DMS153 (cell line): Measurements from ENCODE around the gene ABHD16A.
A peak's percentile ranks its signal among the peaks of the same experiment; 100 is the strongest.

Experiments
- DNase-seq: peaks from one replicate; lab custom pipeline; 2025; lab: John Stamatoyannopoulos, UW

Gene ABHD16A

DNA sequence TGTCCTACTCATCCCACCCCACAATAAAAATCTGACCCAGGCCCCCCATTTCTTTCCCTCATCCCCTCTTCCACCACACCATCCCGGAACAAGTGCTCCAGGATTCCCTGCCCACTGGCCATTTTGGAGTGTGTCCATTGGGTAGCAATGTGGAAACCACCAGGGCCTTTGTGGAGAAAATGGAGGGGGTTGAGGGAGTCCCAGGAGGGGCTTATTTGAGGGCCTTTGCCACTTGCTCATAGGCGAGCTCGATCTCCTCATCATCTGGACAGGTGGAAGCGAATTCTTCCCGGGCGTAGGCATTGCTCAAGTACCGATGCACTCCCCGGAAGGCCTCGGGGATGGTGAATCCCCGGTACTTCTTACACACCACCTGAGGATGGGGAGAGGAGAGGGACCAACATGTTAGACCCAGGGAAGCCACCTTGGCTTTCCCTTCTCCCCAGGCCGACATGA lies 27.5 kb upstream of the ABHD16A start:
- no peak for DNase-seq

DNA sequence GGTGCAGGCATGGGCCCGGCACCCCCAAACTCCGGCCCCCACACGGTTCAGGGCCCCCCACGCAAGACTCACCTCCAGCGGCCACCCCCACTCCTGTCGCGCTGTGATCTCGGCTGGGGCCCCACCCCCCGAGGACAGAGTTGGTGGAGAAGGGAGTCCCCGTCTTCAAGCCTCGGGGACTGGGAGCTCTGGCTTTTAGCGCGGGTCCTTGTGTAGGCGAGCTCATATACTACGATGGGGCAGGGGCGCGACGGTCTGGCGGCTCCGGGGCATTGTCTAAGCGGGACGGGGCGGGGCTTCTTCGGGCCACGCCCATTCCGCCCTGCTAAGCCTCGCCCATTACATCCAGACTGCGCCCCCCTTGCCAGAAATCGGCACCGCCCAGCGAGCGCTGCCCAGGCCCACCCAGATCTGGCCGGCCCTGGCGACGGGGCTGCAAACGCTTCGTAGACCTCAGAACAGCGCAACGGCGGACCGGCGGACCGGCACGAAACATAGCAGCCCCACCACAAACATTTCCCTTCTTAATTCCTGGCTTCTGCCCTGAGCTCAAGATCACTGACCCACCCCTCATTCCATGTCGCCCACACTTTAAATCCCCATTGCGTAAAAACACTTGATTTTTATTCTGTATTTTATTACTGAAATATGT lies 27.0 kb upstream of the ABHD16A start:
- peak; percentile 51 for DNase-seq

GRCh38 chr6:31729515-31729978 lies 26.4 kb upstream of the ABHD16A start:
- DNase-seq: peak; percentile 86

GRCh38 chr6:31728767-31729514 lies 25.8 kb upstream of the ABHD16A start, which contains the start of gene DDAH2:
TSS of gene DDAH2 (minus strand) at chr6:31729299. CDS start at chr6:31729161, 138 bp downstream.
- no peak for DNase-seq

DNA sequence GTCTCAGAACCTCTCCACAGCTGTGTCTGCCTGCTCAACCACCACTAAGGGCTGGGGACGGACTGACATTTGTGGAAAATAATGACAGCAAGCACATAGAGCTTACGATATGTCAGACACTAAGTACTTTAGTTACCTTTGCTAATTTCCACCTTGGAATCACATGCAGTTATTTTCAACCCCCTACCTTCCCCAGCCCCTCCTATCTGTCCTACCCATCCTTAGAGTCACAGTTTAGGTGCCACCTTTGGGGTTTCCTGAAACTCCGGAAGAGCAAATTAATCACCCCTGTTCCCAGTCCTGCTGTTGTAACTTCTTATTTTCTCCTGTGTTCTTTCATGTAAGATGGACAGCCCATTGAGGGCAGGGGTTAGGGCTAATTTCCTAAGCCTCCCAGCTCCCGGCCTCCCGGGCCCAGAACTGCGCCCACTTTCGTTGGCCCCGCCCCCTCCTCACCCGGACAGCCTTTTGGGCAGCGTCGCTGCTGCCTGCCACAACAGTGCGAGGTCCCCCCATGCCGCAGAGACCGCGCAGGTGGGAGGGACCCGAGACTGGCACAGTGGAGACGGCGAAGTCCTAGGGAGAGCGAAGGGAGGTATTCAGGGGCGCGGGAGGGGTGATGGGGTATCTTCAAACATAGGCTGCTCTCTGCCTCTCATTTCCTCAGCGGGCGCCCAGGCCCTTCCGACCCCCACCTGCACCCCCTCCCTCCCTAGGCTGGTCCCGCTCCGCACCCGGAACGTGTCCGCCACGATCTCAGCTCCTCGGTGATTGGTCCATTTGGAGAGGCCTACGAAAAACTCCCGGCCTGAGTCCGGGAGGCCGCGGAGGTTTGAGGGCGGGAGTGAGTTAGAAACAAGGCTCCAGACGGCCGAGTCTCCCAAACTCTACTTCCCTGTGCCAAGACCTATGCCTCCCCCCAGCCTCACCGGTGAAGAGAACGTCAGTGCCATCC lies 24.9 kb upstream of the ABHD16A start:
- DNase-seq: no peak

DNA sequence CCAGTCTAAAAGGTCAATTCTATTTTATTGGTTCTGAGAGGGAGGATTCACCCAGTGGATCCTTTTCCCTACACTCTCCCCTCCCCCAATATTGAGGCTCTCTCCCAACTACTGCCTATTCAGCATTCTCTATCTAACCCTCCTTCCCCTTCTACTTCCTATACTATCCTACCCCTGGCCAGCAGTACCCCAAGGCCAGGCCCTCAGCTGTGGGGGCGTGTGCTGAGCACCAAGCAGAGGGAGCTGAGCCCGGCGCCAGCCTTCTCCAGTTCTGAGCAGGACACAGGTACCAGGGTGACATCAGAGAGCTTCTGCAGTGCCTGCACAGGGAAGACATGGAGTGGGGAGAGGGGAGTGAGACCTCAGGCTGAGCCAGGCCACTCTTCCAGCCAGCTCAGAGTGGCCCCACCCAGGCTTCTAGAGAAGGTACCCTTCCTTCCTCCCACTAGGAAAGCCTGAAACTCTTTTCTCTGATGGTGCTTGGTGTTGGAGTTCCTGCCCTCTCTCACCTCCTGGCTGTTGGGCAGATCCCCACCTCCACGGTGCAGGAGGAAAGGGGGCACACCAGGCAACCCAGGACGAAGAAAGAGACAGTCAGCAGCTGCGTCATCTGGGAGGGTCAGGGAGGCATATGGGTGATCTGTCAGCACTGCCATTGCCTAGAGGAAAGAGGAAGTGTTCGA lies 24.1 kb upstream of the ABHD16A start:
- DNase-seq: no peak

DNA sequence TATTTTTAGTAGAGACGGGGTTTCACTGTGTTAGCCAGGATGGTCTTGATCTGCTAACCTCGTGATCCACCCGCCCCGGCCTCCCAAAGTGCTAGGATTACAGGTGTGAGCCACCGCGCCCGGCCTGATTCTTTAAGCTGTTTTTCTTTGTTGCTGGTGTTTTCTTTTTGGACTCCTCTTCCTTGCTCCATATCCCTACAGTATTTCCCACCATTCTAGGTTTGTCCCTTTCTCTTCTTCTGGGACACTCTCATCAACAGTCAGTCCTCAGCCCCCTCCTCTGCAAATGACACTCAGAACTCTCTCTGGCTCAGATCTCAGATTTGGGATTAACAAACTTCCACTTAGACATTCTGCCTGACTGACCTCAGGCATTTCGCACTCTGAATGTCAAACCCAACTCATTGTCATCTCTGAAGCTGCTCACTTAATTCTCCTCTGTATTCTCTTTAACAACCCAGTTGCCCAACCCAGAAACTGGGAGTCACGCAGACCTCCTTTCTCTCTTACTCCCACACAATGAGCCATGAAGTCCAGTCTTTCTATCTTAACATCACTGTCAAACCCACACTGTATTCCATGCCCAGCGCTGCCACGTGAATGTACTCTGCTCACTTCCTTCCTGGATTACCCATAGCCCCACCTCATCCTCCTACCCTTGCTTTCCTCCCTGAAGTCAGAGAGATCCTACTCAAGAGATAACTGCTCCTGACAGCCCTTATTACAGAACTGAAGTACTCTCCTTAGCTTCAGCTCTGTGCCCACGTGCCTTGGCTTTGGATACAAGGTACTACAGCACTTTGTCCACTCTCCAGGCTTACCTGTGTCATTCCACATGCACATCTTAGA lies 22.6 kb upstream of the ABHD16A start:
- DNase-seq: no peak

DNA sequence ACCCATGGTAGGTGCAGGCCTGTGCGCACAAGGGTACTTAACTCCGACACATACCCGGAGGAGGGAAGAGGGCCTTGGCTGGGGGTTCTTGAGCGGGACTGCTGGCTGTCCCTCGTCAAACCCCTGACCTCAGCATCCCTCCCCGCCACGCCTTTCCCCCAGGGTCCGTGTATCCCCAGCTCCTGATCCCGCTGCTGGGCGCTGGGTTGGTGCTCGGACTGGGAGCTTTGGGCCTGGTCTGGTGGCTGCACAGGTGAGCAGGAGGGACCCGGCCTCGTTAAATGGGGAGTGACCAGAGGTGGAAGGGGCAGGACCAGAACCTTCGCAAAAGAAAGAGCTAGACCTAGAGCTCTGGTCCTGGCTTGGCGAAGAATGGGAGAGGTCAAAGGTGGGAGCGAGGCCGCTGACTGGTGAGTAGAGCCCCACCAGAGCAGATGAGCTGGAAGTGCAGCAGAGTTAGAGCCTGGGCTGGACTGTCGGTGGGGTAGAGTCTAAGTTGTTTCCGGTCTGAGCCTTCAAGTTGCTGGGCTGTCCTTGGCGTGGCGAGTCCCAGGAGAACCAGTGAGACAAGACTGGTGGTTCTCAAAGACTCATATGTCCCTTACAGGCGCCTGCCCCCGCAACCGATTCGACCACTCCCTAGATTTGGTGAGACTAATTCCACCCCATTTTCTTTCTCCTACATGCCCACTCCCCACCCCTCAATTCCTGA lies 21.0 kb upstream of the ABHD16A start:
- DNase-seq: no peak

DNA sequence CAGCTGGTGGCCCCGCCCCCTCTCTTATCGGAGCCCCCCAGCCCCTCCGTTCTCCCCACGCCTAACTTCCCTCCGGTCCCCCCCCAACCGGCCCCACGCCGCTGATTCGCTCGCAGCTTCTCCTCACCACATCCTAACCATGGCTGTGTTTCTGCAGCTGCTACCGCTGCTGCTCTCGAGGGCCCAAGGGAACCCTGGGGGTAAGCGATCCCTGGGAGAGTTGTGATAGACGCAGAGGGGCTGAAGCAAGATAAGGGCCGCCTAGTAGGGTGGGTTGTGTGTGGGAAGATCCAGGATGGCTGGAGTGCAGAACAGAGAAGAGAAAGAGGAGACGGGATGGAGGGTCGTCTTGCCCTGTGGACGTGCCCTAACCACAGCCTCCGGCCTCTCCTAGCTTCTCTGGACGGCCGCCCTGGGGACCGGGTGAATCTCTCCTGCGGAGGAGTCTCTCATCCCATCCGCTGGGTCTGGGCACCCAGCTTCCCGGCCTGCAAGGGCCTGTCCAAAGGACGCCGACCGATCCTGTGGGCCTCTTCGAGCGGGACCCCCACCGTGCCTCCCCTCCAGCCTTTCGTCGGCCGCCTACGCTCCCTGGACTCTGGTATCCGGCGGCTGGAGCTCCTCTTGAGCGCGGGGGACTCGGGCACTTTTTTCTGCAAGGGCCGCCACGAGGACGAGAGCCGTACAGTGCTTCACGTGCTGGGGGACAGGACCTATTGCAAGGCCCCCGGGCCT lies 20.3 kb upstream of the ABHD16A start, which contains the start of gene MPIG6B:
MPIG6B (plus strand) TSS at position 129 of the 735 bp plus-strand sequence; CDS start at position 140, 11 bp downstream.
- no peak for DNase-seq

GRCh38 chr6:31722173-31722572 lies 19.0 kb upstream of the ABHD16A start:
- DNase-seq: no peak

- DNase-seq: no peak
Measured at GRCh38 chr6:31721351-31722020, 18.4 kb upstream of the ABHD16A start, which contains the start of gene LY6G6C. TSS of gene LY6G6C (minus strand) at chr6:31721746. CDS start at chr6:31721679, 67 bp downstream.

GRCh38 chr6:31720196-31720770 lies 17.2 kb upstream of the ABHD16A start:
- DNase-seq: no peak

- no peak for DNase-seq
Measured at GRCh38 chr6:31719001-31719400, 15.9 kb upstream of the ABHD16A start.

DNA sequence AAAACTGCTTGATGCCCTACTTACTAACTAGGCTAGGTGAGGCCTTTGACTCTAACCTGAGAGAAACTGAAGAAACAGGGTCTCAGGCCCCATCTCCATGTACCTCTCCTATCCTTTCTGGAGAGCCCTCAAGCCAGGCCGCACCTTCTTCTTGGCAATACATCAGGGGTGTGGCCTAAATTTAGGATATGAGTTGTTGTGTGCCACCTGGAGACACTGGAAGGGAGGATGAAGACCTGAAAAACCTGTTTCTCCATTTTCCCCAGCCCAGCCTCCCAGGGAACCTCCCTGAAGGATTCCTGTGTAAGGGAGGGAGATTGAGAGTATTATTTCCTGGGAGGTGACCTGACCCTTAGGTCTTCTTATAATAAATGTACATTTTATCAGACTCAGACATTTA lies 15.1 kb upstream of the ABHD16A start:
- DNase-seq: peak; percentile 75

DNA sequence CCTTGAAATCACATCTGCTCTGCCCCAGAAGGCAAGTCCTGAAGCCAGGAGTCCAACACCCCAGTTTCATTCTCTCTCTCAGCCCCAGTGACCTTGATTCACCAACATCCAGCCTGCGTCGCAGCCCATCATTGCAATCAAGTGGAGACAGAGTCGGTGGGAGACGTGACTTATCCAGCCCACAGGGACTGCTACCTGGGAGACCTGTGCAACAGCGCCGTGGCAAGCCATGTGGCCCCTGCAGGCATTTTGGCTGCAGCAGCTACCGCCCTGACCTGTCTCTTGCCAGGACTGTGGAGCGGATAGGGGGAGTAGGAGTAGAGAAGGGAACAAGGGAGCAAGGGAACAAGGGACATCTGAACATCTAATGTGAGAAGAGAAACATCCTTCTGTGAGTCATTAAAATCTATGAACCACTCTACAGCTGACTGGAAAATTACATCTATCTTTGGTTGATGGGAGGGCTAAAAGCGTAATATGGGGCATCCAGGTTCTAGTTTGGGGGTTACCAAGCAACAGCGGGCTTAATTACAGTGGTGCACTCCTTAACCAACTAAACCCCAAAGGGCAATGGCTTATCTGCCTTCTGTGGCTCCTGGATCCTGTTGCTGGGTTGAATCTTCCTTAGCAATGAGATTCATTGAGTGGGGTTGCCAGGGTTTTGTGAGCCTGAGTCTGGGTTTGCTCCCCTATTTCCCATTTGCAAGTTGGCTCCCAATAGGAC lies 14.5 kb upstream of the ABHD16A start:
- DNase-seq: no peak

DNA sequence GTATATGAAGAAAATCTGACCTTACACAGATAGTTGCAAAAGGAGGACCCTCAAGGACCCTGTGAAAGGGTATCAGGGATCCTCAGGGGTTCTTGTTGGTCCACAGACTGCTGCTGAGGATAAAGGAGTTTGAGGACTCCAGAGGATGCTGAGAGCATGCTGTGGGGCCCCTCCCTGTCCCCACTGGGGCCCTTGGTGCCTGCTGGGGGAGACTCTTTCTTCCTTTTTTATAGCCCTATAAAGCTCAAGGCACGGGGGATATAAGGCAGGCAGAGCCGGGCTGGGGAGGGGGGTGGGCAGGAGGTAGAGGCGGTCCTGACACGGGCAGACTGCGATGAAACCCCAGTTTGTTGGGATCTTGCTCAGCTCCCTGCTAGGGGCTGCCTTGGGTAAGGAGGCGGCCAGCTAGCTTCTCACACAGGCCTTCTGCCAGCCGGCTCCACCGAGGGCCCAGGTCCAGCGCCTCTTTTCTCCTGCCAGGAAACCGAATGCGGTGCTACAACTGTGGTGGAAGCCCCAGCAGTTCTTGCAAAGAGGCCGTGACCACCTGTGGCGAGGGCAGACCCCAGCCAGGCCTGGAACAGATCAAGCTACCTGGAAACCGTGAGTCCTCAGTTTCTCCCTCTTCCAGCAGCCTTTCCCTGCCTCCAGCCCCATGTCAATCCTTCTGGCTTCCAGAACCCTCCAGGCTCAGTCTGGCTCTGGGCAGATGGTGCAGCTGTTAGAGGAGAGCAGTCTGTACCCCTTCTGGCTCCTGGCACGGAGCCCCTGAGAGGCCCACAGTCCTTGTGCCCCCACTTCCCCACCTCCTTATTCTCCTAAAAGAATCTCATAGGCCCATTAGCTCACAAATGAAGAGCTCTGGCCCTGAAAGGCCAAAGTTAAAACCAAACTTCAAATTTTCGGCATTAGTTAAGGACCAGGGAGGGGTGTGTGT lies 12.2 kb upstream of the ABHD16A start, which contains the start of gene LY6G6D:
LY6G6D (plus strand) TSS at position 327 of the 937 bp plus-strand sequence; CDS start at position 335, 8 bp downstream.
- DNase-seq: no peak
